Endodermal cell (in vitro differentiated cells): ENCODE results near the gene LTBP1. TPM values are rescaled to one million over a fixed set of nuclear protein-coding genes. Genes with fewer than 3 reads are reported as not detected.

Experiments used
- DNase-seq: peaks from one replicate; pipeline ENCODE4 v3.0.0-alpha.2; 2017
- H3K27ac ChIP-seq: 2 replicates; pipeline ENCODE4 v1.5.1; 2013; ENCODE audit warnings: mild to moderate bottlenecking, low read depth, low read length, moderate library complexity
- H3K27me3 ChIP-seq: 2 replicates; pipeline ENCODE4 v1.6.1; 2013; ENCODE audit warnings: mild to moderate bottlenecking, low read length, moderate library complexity; ENCODE audit not compliant: insufficient read depth, control insufficient read depth, poor library complexity, severe bottlenecking
- H3K36me3 ChIP-seq: 2 replicates; pipeline ENCODE4 v1.7.0; 2013; ENCODE audit warnings: mild to moderate bottlenecking, low read length, moderate library complexity; ENCODE audit not compliant: control insufficient read depth, insufficient read depth
- H3K4me1 ChIP-seq: one replicate; pipeline ENCODE4 v1.7.0; 2013; ENCODE audit warnings: low read length; ENCODE audit not compliant: control insufficient read depth, insufficient read depth
- H3K4me3 ChIP-seq: 2 replicates; pipeline ENCODE4 v1.5.1; 2013; ENCODE audit warnings: mild to moderate bottlenecking, low read length, moderate library complexity
- H3K9ac ChIP-seq: 2 replicates; pipeline ENCODE4 v1.6.1; 2013; ENCODE audit warnings: mild to moderate bottlenecking, low read length, moderate library complexity; ENCODE audit not compliant: poor library complexity, severe bottlenecking; ENCODE audit errors: extremely low read depth
- H3K9me3 ChIP-seq: 2 replicates; pipeline ENCODE4 v1.6.1; 2013; ENCODE audit warnings: mild to moderate bottlenecking, low read length, moderate library complexity; ENCODE audit not compliant: control insufficient read depth
- H3K27ac Mint-ChIP-seq: 2 replicates; pipeline ENCODE4 v1.8.0; 2020; ENCODE audit warnings: mixed read lengths
- H3K27me3 Mint-ChIP-seq: 2 replicates; pipeline ENCODE4 v1.8.0; 2021; ENCODE audit warnings: mild to moderate bottlenecking, mixed read lengths; ENCODE audit not compliant: insufficient read depth
- H3K36me3 Mint-ChIP-seq: 2 replicates; pipeline ENCODE4 v1.8.0; 2020; ENCODE audit warnings: low read depth, mixed read lengths
- H3K4me1 Mint-ChIP-seq: 2 replicates; pipeline ENCODE4 v1.8.0; 2020; ENCODE audit warnings: mixed read lengths
- H3K4me3 Mint-ChIP-seq: 2 replicates; pipeline ENCODE4 v1.8.0; 2020; ENCODE audit warnings: mild to moderate bottlenecking, moderate library complexity, mixed read lengths
- H3K9me3 Mint-ChIP-seq: 2 replicates; pipeline ENCODE4 v1.8.0; 2020; ENCODE audit warnings: mild to moderate bottlenecking, mixed read lengths
- WGBS, 2 experiments: methylation state at CpG; one replicate each; pipeline versions ENCODE4 v1.1.5 to v1.1.7; 2013; ENCODE audit warnings: missing lambda C conversion rate in 2 of 2, mixed read lengths in 1 of 2; ENCODE audit not compliant: insufficient coverage in 1 of 2, insufficient read length in 1 of 2; 5-methylcytosine and 5-hydroxymethylcytosine counted together
- total RNA-seq, 2 donors: library from RNA; stranded (reverse); fragmentation: NEBNext Ultra II Directional in 1 of 2; extraction: Animal tissue kit (Norgen Biotek cat#: 25700) in 1 of 2; gene quantifications; 2 replicates in 1 of 2; 3 replicates in 1 of 2; pipeline ENCODE4 v1.2.1, GENCODE V29; 2021
- TF ChIP-seq, protein P1 (sequence below): fragments of 200-600 bp; sonication (generic); conservative IDR thresholded peaks from 2 replicates; pipeline ENCODE4 v1.5.0; 2021; ENCODE audit warnings: antibody characterized with exemption, mild to moderate bottlenecking

The LTBP1 gene
- total RNA-seq, 2 donors from 2014 or later: 43.2 to 43.4 TPM

DNA sequence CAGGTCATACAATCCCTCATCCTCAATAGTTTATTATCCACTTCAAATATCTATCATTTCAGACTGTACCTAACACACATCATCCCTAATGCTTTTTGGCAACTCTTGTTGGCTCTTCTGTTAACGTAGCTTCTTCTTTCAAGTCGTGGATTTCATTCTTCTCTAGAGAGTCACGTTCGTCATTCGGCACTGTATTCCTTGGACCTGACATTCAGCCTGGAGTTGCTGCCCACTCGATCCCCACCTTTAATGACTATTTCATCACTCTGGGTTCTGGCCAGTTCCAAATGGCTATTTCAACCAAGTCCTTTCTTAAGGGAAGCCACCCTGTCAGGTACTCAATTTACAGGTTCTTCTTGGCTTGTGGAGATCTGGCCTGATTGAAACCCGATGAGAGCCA, 337.5 kb downstream of the LTBP1 start:
- WGBS, 2 experiments: 88 to 95% methylated on average over 6 to 7 of the region's 7 CpGs
- H3K9me3 Mint-ChIP-seq: no peaks in the 10 kb centered on the region
- no peak overlapping the region for H3K9ac ChIP-seq

DNA sequence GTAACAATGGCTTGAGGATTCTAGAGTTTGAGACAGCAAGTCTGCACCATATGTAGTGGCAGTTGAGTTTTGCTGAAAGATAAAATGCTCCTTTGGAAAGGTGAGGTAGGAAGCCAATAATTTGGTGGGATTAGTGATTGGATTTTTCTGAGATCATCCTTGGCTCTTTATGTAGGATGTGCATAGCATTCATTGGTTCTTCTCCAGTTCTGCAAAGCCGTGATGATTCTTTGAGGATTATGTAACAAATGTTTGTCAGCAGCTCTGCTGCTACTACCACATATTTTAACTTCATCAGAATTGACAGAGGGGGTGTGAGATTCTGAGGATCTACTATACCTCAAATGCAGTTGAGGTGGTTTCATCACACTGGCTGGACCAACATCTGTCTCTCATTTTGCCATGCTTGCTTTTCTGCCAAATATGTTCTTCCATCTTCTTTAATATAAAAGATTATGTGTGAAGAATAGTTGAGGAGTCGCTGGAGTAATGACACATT, 340.8 kb downstream of the LTBP1 start:
- H3K36me3 ChIP-seq: no peaks in the 10 kb centered on the region
- WGBS, 2 experiments: 83 to 88% methylated on average over 1 to 2 of the region's 2 CpGs
- no peaks in the 10 kb centered on the region for H3K9me3 ChIP-seq
- no peak overlapping the region for H3K9ac ChIP-seq
- TF ChIP-seq, protein P1, sequence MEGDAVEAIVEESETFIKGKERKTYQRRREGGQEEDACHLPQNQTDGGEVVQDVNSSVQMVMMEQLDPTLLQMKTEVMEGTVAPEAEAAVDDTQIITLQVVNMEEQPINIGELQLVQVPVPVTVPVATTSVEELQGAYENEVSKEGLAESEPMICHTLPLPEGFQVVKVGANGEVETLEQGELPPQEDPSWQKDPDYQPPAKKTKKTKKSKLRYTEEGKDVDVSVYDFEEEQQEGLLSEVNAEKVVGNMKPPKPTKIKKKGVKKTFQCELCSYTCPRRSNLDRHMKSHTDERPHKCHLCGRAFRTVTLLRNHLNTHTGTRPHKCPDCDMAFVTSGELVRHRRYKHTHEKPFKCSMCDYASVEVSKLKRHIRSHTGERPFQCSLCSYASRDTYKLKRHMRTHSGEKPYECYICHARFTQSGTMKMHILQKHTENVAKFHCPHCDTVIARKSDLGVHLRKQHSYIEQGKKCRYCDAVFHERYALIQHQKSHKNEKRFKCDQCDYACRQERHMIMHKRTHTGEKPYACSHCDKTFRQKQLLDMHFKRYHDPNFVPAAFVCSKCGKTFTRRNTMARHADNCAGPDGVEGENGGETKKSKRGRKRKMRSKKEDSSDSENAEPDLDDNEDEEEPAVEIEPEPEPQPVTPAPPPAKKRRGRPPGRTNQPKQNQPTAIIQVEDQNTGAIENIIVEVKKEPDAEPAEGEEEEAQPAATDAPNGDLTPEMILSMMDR: no peak
- H3K27me3 Mint-ChIP-seq: no peaks in the 10 kb centered on the region
- no peak overlapping the region for H3K4me3 Mint-ChIP-seq
- no peaks in the 10 kb centered on the region for H3K27me3 ChIP-seq
- H3K27ac Mint-ChIP-seq: no peak overlapping the region
- H3K27ac ChIP-seq: no peak overlapping the region
- no peak overlapping the region for H3K4me3 ChIP-seq
- H3K36me3 Mint-ChIP-seq: peaks cover 14% of the 10 kb centered on the region
- peaks cover 18% of the 10 kb centered on the region for H3K4me1 Mint-ChIP-seq
- H3K9me3 Mint-ChIP-seq: no peaks in the 10 kb centered on the region
- H3K4me1 ChIP-seq: no peaks in the 10 kb centered on the region
- DNase-seq: no peak

More for the DNA sequence above, 337.5 kb downstream of the LTBP1 start:
- Histone ChIP-seq H3K4me1 (no peaks in the 10 kb centered on the region), H3K27ac (no peak overlapping the region), H3K9me3 (no peaks in the 10 kb centered on the region), H3K36me3 (no peaks in the 10 kb centered on the region), H3K27me3 (no peaks in the 10 kb centered on the region), H3K4me3 (no peak overlapping the region)
- Mint-ChIP-seq H3K27me3 (no peaks in the 10 kb centered on the region), H3K4me3 (no peak overlapping the region), H3K36me3 (peaks cover 16% of the 10 kb centered on the region), H3K27ac (no peak overlapping the region), H3K4me1 (no peaks in the 10 kb centered on the region)
- TF ChIP-seq, protein P1: no peak
- no peak for DNase-seq

DNA sequence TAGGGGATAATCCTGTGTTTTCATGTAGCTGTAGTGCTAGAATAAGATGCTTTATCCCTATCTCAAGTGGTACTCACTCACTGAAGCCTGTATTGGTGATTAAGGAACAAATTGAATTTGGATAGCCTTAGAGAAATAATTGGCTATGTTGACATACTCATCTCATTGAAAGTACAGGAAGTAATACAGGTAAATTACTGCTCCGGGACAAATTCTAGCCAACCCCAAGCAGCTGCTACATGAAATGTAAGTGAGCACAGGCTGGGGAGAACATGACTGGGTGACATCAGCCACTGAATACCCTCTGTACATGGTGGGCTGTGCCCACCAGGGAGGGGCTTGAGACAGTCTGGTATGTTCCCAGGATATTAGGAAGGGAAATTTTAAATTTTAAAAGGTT, 341.3 kb downstream of the LTBP1 start:
- peaks cover 22% of the 10 kb centered on the region for H3K4me1 Mint-ChIP-seq
- no peak for DNase-seq
- H3K9ac ChIP-seq: no peak overlapping the region
- no peak overlapping the region for H3K27ac Mint-ChIP-seq
- H3K9me3 ChIP-seq: no peaks in the 10 kb centered on the region
- H3K9me3 Mint-ChIP-seq: no peaks in the 10 kb centered on the region
- H3K36me3 Mint-ChIP-seq: peaks cover 14% of the 10 kb centered on the region
- no peaks in the 10 kb centered on the region for H3K36me3 ChIP-seq
- H3K27ac ChIP-seq: no peak overlapping the region
- no peak overlapping the region for H3K4me3 ChIP-seq
- TF ChIP-seq, protein P1: no peak
- H3K27me3 ChIP-seq: no peaks in the 10 kb centered on the region
- WGBS, 2 experiments: 97 to 100% methylated on average over 1 of the region's 1 CpG
- H3K4me3 Mint-ChIP-seq: no peak overlapping the region
- no peaks in the 10 kb centered on the region for H3K27me3 Mint-ChIP-seq
- H3K4me1 ChIP-seq: no peaks in the 10 kb centered on the region
